Stimulated activated CD4-positive, alpha-beta T cell treated with anti-CD3 and anti-CD28 coated beads, Interleukin-12 subunit alpha, Interleukin-12 subunit beta, amount 100 ng/mL, for 48 hours (primary cell): ENCODE results near the gene ERCC3.
"Not testable (repeated sequence)": the region's sequence is repeated elsewhere in the genome, so short reads cannot be mapped to it uniquely, and the experiment has no call there.

Source experiments
- DNase-seq, 3 donors: peaks; one replicate each; pipeline ENCODE4 v3.0.0-alpha.2; 2020; ENCODE audit warnings: low read depth in 2 of 3, low spot score in 1 of 3

ERCC3 gene

DNA sequence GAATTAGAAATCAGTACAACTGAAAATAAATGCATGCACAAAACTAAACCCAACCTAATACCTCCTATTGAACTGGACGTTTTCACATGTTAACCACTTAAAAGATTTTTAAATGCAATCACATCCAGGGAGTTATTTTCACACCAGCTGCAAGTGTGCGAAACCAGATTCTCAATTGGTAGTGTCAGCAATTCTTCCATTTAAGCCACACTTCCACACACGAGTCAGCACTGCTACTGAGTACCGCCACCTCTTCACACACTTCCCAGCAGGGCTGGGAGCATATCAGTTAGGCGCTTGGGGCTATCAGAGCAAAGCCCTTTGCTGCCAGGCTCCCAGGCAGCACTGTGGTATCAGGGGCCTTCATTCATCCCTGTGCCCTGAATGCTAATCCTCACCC is 14.2 kb downstream of the ERCC3 start:
- DNase-seq: no peak

- DNase-seq: no peak
Measured at GRCh38 chr2:127278959-127279358, 15.0 kb downstream of the ERCC3 start.

DNA sequence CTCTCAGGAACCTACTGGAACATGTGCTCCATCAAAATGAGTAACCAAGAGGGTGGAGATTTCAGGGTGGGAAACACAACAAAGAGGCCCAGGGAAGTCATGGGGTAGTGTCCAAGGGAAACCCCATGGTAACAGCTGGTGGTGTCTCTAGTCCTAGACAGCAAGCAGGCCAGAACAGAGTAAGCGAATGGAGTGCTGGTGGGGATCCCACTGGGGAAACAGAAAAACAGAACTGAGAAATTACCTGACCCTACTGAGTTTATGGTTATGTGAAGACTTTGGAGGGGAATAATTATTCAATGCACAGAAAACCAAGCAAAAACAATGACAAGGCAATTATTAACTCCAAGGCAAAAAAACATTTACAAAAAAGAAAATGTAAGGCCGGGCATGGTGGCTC is 16.9 kb downstream of the ERCC3 start:
- no peak for DNase-seq

DNA sequence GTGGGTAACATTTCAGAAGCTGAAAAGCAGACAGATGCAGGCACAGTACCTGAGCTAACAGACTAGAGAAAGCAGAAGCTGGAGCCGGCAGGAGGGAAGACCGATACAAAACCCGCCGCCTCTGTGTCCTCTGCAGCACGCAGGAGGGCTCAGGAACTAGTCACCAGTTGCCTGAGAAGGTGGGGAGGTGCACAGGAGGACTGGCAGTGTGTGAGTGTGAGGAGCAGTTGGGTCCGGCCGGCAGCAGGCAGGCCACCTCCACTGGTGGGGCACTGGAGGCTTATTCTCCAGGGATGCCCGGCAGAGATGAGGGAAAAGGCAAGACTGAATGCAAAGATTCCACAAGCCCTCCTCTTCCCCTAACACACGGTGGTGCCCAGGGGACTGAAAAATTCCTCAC is 18.2 kb downstream of the ERCC3 start:
- DNase-seq: no peak

DNA sequence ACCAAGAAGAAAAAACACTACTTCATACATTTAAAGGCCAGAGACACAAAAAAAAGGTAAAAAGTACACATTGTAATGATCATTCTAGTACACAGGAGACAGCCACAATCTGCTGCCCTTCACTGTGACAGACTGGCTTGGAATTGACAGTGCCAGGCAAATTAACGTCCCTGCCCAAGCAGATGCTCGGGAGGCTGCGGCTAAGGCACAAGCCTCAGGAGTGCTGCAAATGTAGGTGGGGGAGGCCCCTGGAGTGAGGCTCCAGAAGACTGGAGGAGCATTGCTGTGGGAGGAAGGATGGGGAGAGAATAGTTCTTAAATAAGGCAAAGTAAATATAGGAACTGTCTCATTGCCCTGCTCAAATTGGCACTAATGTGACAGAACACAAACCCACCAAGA is 18.6 kb downstream of the ERCC3 start:
- no peak for DNase-seq

- DNase-seq: no peak
Measured at GRCh38 chr2:127270663-127271062, 23.3 kb downstream of the ERCC3 start.

DNA sequence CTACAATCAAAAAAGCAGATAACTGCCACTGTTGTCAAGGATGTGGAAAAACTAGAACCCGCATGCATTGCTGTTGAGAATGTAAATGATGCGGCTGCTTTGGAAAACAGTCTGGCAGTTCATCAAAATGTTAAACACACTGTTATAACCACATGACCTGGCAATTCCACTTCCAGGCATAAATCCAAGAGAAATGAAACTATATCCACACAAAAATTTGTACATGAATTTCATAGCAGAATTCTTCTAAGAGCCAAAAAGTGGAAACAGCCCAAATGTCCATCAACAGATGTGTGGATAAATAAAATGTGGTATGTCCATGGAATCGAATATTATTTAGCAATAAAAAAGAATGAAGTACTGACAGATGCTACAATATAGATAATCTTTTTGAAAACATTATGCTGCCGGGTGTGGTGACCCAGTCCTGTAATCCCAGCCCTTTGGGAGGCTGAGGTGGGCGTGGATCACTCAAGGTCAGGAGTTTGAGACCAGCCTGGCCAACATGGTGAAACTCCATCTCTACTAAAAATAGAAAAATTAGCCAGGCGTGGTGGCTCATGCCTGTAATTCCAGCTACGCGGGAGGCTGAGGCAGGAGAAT is 32.0 kb downstream of the ERCC3 start:
- DNase-seq: no peak

DNA sequence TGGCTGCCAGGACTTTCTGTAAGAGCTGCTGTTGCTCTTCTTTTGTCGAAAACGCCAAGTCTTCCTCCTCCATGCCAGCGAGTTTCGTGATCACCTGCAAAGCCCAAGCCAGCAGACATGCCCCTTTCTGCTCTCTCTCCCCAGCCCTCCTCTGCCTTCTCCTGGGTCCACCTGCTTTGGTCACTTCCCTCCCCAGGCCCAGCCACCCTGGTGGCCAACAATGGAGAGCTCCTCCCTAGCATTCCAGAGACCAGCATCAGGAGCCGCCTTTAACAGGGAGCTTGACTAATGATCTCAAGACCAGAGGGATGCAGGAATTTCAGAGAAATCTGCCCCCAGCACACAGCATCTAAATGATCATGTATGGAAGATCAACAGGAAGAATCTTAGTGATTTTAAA is 34.6 kb downstream of the ERCC3 start:
- no peak for DNase-seq

DNA sequence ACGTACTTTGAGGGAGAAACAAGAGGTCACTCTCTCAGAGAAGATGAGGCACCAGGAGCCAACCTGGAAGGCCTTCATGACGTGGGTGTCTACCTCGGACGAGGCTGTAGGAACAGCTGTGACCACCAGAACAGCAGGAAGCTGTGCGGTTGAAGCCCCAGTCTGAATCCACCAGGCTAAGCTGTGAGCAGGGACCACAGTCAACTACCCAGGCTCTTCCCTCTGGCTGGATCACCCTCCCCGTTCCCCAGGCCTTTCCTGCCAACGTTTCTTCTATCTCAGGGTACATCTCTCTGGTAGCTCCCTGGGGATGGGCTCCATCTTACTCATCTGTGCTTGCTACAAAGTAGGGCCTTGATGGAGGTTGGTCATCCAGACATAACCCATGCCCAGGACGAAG is 37.1 kb downstream of the ERCC3 start:
- DNase-seq: no peak

DNA sequence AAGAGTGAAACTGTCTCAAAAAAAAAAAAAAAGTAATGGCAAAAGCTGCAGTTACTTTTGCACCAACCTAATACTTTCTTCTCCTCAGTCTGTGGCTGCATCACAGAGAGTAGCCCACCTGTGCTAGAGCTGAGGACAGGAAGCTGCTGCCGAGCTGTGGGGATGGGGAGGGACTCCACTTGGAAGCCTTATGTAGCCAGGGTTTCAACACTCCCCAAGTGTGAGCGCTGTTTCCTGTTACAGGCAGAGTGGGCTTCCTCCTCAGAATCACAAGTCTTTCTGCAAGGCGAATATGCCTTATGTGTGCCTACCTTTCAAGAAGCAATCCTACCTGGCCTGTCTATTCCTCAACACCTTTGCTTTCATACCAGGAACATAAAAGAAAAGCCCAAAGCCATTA is 37.6 kb downstream of the ERCC3 start:
- DNase-seq: no peak

DNA sequence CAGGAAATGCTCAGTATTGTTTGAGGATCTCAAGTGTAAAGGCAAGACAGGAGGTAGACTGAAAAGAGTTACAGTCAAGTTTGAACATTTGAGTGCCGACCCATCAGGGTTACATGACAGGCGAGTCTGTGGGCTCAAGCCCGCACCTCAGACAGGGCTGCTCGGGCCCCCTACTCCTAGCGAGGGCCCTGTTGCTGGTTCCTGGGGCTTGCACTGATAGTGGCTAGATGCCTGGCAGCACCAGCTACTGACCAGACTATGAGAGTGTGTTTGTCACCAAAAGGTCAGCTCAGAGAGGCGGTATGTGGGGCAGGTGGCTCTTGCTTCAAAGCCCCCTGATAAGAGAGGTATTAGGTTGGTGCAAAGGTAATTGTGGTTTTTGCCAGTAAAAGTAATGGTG is 38.2 kb downstream of the ERCC3 start:
- no peak for DNase-seq

DNA sequence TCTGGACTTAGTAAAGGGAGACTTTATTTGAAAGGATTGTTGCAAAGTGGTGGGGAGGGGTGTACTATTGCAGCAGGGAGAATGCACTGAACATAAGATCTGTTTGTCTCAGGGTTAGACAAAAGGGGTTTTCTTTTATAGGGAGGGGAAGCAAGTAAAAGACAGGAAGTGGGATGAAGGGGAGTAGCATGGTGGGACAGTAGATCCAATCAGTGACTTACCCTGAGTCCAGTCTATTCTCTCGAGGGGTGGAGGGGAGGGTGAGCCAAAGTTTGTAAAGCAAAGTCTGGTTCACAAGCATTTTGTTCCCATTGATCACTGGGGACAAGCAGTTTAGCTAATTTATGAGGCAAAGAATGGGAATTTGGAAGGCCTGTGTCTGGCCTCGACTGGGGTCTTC is 38.8 kb downstream of the ERCC3 start:
- no peak for DNase-seq

DNA sequence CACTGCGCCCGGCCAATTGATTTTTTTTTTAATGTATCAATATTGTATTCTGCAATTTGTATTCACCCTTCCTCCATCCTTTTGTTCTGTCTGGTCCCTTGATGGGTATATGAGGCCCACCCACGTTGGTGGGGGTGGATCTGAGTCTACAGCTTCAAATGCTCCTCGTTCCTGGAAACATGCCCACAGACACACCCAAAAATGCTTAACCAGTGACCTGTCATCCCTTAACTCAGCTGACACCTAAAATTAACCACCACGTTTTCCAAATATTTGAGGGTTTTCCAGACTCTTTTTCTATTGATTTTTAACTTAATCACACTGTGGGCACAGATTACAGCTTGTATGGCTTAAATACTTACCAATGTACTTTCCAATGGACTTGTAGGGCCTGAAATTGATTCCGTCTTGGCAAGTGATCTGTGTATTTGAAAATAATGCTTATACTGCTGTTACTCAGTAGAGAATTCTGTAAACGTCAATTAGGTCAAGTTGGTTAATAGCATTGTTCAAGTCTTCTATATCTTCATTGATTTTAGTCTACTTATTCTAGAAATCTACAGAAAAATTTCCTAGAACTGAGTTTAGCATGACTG is 39.5 kb downstream of the ERCC3 start:
- no peak for DNase-seq

- DNase-seq: not testable (repeated sequence)
Measured at GRCh38 chr2:127241184-127241583, 52.8 kb downstream of the ERCC3 start.

- no peak for DNase-seq
Measured at GRCh38 chr2:127239395-127239794, 54.5 kb downstream of the ERCC3 start.

DNA sequence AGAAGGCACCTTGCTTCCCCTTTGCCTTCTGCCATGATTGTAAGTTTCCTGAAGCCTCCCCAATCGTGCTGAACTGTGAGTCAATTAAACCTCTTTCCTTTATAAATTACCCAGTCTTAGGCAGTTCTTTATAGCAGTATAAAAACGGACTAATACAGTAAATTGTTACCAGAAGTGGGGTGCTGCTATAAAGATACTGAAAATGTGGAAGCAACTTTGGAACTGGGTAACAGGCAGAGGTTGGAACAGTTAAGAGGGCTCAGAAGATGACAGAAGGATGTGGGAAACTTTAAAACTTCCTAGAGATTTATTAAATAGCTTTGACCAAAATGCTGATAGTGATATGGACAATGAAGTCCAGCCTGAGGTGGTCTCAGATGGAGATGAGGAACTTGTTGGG is 56.2 kb downstream of the ERCC3 start:
- not testable (repeated sequence) for DNase-seq

- DNase-seq: no peak
Measured at GRCh38 chr2:127235082-127235702, 58.8 kb downstream of the ERCC3 start.

DNA sequence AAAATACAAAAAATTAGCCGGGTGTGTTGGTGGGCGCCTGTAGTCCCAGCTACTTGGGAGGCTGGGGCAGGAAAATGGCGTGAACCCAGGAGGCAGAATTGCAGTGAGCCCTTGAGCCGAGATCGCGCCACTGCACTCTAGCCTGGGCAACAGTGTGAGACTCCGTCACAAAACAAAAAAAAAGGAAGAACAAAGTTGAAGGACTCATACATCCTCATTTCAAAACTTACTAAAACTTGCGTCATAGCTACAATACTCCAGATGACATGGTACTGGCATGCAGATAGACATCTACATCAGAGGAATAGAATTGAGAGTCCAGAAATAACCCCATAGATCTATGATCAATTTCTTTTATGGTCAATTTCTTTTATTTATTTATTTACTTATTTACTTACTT is 60.2 kb downstream of the ERCC3 start:
- DNase-seq: no peak

DNA sequence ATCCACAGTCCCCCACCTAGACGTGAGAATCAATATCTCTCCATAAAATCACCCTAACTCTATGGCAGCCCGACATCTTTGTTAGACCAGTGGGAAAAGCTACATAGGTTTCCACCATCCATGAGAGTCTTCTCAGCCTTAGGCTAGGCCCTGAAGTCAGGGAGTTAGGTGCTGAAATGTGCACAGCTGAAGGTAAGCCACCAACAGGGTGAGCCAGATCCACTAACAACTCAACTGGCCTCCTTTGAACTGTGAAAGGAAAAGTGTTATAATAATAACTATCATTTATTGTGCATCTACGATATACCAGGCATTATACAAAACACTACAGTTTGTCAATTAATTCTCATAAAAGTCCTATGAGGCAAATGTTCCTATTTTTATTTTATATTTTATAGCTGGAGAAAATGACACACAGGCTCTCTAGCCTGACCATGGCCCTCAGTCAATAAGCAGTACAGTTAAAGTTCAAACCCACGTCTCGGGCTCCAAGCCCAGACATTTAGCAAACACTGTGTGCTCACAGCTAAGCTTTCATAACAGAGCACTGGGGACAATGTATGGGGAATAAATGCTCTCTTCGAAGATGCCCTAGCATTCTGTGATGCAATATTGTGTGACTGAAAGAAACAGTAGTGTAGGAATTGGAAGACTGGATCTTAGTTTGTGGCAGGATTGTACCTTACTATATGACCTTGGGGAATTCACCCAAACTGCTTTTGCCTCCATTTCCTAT is 62.6 kb downstream of the ERCC3 start:
- DNase-seq: no peak

- DNase-seq: no peak
Measured at GRCh38 chr2:127229555-127229954, 64.4 kb downstream of the ERCC3 start.

- no peak for DNase-seq
Measured at GRCh38 chr2:127228102-127228501, 65.8 kb downstream of the ERCC3 start.

DNA sequence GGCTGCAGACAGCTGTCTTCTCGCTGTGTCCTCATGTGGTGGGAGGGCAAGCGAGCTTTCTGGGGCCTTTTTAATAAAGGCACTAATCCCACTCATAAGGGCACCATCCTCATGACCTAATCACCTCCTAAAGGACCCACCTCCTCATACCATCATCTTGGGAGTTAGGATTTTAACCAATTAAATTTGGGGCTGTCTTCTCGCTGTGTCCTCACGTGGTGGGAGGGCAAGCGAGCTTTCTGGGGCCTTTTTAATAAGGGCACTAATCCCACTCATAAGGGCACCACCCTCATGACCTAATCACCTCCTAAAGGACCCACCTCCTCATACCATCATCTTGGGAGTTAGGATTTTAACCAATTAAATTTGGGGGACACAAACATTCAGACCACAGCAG is 66.7 kb downstream of the ERCC3 start:
- not testable (repeated sequence) for DNase-seq
